IMR-90 (cell line): Measurements from ENCODE around the gene NOXO1. TPM values are rescaled to one million over a fixed set of nuclear protein-coding genes. Genes with fewer than 3 reads are reported as not detected.
A peak's percentile ranks its signal among the peaks of the same experiment; 100 is the strongest.

Experiments used
- ATAC-seq: fragments of 200-7000 bp; cut with Tn5 transposase; 2 replicates; pipeline ENCODE4 v1.9.1; 2020; ENCODE audit warnings: low read depth, mild to moderate bottlenecking, moderate library complexity
- BruUV-seq: library from RNA; stranded (reverse); fragments of 400-500 nt; replicated peaks from 2 replicates; lab custom pipeline; 2021; lab: Mats Ljungman, UMichigan
- CTCF ChIA-PET: fragments of 300-600 bp; formaldehyde crosslinking; extraction: SDS; loops from one replicate; lab custom pipeline; 2021; ENCODE audit warnings: antibody characterized with exemption; lab: Yijun Ruan, JAX
- POLR2A ChIA-PET: fragments of 300-600 bp; sonication (Branson Sonifier 250); formaldehyde crosslinking; loops from one replicate; lab custom pipeline; 2022; ENCODE audit warnings: antibody characterized with exemption; ENCODE audit not compliant: unreplicated experiment; lab: Charles Lee
- DNase-seq: peaks from one replicate; pipeline ENCODE4 v3.0.0; 2013
- H2AFZ ChIP-seq: replicated peaks from 2 replicates; pipeline ENCODE3; 2013; ENCODE audit warnings: low read length, mild to moderate bottlenecking; ENCODE audit not compliant: poor library complexity
- H2AK5ac ChIP-seq: 2 replicates; pipeline ENCODE4 v1.6.1; 2013; ENCODE audit warnings: low read depth, low read length, inconsistent platforms
- H2AK9ac ChIP-seq: replicated peaks from 2 replicates; pipeline ENCODE3; 2013; ENCODE audit warnings: mild to moderate bottlenecking, low read depth, low read length, moderate library complexity; ENCODE audit not compliant: poor library complexity
- H2BK120ac ChIP-seq: 2 replicates; pipeline ENCODE4 v1.6.1; 2013; ENCODE audit warnings: low read depth, low read length, inconsistent platforms
- H2BK15ac ChIP-seq: 3 replicates; pipeline ENCODE4 v1.6.1; 2013; ENCODE audit warnings: low read depth, low read length, inconsistent platforms
- H2BK20ac ChIP-seq: 2 replicates; pipeline ENCODE4 v1.6.1; 2013; ENCODE audit warnings: low read depth, mild to moderate bottlenecking, inconsistent platforms, low read length, moderate library complexity
- H2BK5ac ChIP-seq: 2 replicates; pipeline ENCODE4 v1.6.1; 2013; ENCODE audit warnings: mild to moderate bottlenecking, low read depth, low read length, inconsistent platforms; ENCODE audit not compliant: poor library complexity, severe bottlenecking
- H3K14ac ChIP-seq: replicated peaks from 2 replicates; pipeline ENCODE4 v1.6.1; 2013; ENCODE audit warnings: low read depth, low read length, inconsistent platforms
- H3K18ac ChIP-seq: 2 replicates; pipeline ENCODE4 v1.6.1; 2013; ENCODE audit warnings: low read depth, low read length, control low read depth
- H3K23ac ChIP-seq: 2 replicates; pipeline ENCODE4 v1.6.1; 2013; ENCODE audit warnings: low read depth, low read length, inconsistent platforms
- H3K27ac ChIP-seq: 2 replicates; pipeline ENCODE4 v1.5.1; 2013; ENCODE audit warnings: mild to moderate bottlenecking, control low read depth, low read length; ENCODE audit not compliant: insufficient read depth
- H3K27me3 ChIP-seq: 2 replicates; pipeline ENCODE4 v1.6.1; 2013; ENCODE audit warnings: low read length; ENCODE audit not compliant: control insufficient read depth, insufficient read depth
- H3K36me3 ChIP-seq: 2 replicates; pipeline ENCODE4 v1.6.1; 2013; ENCODE audit warnings: low read length, mixed read lengths; ENCODE audit not compliant: control insufficient read depth, insufficient read depth
- H3K4ac ChIP-seq: 2 replicates; pipeline ENCODE4 v1.6.1; 2013; ENCODE audit warnings: low read depth, low read length, inconsistent platforms
- H3K4me1 ChIP-seq: 2 replicates; pipeline ENCODE4 v1.6.1; 2013; ENCODE audit warnings: low read length, mixed read lengths; ENCODE audit not compliant: control insufficient read depth, insufficient read depth
- H3K4me2 ChIP-seq: 2 replicates; pipeline ENCODE4 v1.6.1; 2013; ENCODE audit warnings: low read depth, mild to moderate bottlenecking, control low read depth, low read length, moderate library complexity
- H3K4me3 ChIP-seq: 2 replicates; pipeline ENCODE4 v1.5.1; 2013; ENCODE audit warnings: low read depth, mild to moderate bottlenecking, control low read depth, low read length, moderate library complexity; ENCODE audit not compliant: insufficient read depth
- H3K56ac ChIP-seq: 2 replicates; pipeline ENCODE4 v1.6.1; 2013; ENCODE audit warnings: low read length, inconsistent platforms; ENCODE audit not compliant: insufficient read depth; ENCODE audit errors: extremely low read depth
- H3K79me1 ChIP-seq, 2 experiments: 2 replicates each; pipeline ENCODE4 v1.6.1; 2013; ENCODE audit warnings: low read length in 2 of 2, inconsistent platforms in 1 of 2, low read depth in 1 of 2
- H3K9ac ChIP-seq: 2 replicates; pipeline ENCODE4 v1.6.1; 2013; ENCODE audit warnings: low read depth, low read length, control low read depth
- H3K9me1 ChIP-seq: 2 replicates; pipeline ENCODE4 v1.6.1; 2013; ENCODE audit warnings: low read length, inconsistent platforms; ENCODE audit not compliant: insufficient read depth
- H3K9me3 ChIP-seq: 2 replicates; pipeline ENCODE4 v1.6.1; 2013; ENCODE audit warnings: low read length; ENCODE audit not compliant: control insufficient read depth, insufficient read depth
- H4K20me1 ChIP-seq: 2 replicates; pipeline ENCODE4 v1.6.1; 2013; ENCODE audit warnings: low read length, inconsistent platforms; ENCODE audit not compliant: insufficient read depth
- H4K5ac ChIP-seq: 2 replicates; pipeline ENCODE4 v1.6.1; 2013; ENCODE audit warnings: mild to moderate bottlenecking, low read depth, low read length, control low read depth
- H4K8ac ChIP-seq, 2 experiments: 2 replicates each; pipeline ENCODE4 v1.6.1; 2013; ENCODE audit warnings: low read depth in 2 of 2, low read length in 2 of 2, control low read depth in 1 of 2, inconsistent platforms in 1 of 2
- H4K91ac ChIP-seq: 2 replicates; pipeline ENCODE4 v1.6.1; 2013; ENCODE audit warnings: low read depth, low read length, inconsistent platforms; ENCODE audit not compliant: insufficient read depth
- MAFK ChIP-seq: IDR thresholded peaks from 2 replicates; pipeline ENCODE4 v1.6.1; 2012; ENCODE audit warnings: low read depth, low read length, improper control_type of control experiment
- MAZ ChIP-seq: IDR thresholded peaks from 2 replicates; pipeline ENCODE4 v1.6.1; 2012; ENCODE audit warnings: low read depth, mild to moderate bottlenecking, low read length, improper control_type of control experiment, moderate library complexity, borderline replicate concordance
- RCOR1 ChIP-seq: IDR thresholded peaks from 2 replicates; pipeline ENCODE4 v1.6.1; 2012; ENCODE audit warnings: mild to moderate bottlenecking, low read length, improper control_type of control experiment; ENCODE audit not compliant: insufficient replicate concordance
- WGBS, 2 experiments: methylation state at CpG; one replicate each; pipeline versions ENCODE4 v1.1.5 to v1.1.7; 2013; ENCODE audit warnings: missing lambda C conversion rate in 2 of 2; ENCODE audit not compliant: insufficient read length in 1 of 2; ENCODE audit errors: extremely low coverage in 2 of 2; 5-methylcytosine and 5-hydroxymethylcytosine counted together
- dilution Hi-C: fragments of 300-500 bp; cut with HindIII; formaldehyde crosslinking; loops from one replicate; pipeline ENCODE4 v1.14.3; 2018; ENCODE audit warnings: low sequenced_read_pairs; ENCODE audit not compliant: unreplicated experiment
- in situ Hi-C: fragments of 300-500 bp; cut with MboI; formaldehyde crosslinking; loops from 3 replicates; pipeline ENCODE4 v1.14.3; 2019; ENCODE audit warnings: low sequenced_read_pairs, inconsistent platforms, mixed read lengths
- intact Hi-C: fragments of 100-400 bp; cut with micrococcal nuclease; formaldehyde crosslinking; loops from 2 replicates; pipeline ENCODE4 v1.10.0; 2022
- polyA plus RNA-seq, 3 experiments: library from polyadenylated mRNA; depleted of rRNA; stranded (reverse); fragments of >200 nt; gene quantifications; 2 replicates each; pipeline ENCODE4 v1.2.3, GENCODE V29; 2012; ENCODE audit warnings: low replicate concordance in 1 of 3
- total RNA-seq: library from RNA; depleted of rRNA; stranded (reverse); fragments of >200 nt; gene quantifications from 2 replicates; pipeline ENCODE4 v1.2.3, GENCODE V29; 2012

Gene NOXO1
- total and polyA plus RNA-seq, 2 of the 4 experiments (the other 2 are of a cell fraction), result 0.56 TPM; not detected in 1

GRCh38 chr16:1985466-1986150, 4.3 kb upstream of the NOXO1 start:
- no peak overlapping the region; the same call in 1 of the 2 replicates for H3K4me2 ChIP-seq
- H3K27ac ChIP-seq, result no peak overlapping the region
- H3K9me3 ChIP-seq, result no peaks in the 10 kb centered on the region
- H4K20me1 ChIP-seq, result no peaks in the 10 kb centered on the region; the same call in 1 of the 2 replicates
- H4K91ac ChIP-seq, result 0 out of 2 replicates have a peak overlapping the region, but pooled peaks have one; percentile 28
- H3K18ac ChIP-seq, result no peak overlapping the region
- in situ Hi-C loops (no loop called here), intact Hi-C loops (no loop called here), dilution Hi-C loops (no loop called here)
- no peak overlapping the region for H2AK5ac ChIP-seq
- H4K5ac ChIP-seq, result no peak overlapping the region
- H2BK20ac ChIP-seq, result no peak overlapping the region
- H4K8ac ChIP-seq, result peak overlapping the region in 1 of 2 experiments; percentile 53; a peak in 1 of 4 replicates
- no peak for TF ChIP-seq MAFK
- TF ChIP-seq RCOR1, result no peak
- no peak for TF ChIP-seq MAZ
- ChIA-PET POLR2A (no interaction called here), CTCF (no interaction called here)
- peaks cover 11% of the 10 kb centered on the region for H3K4me1 ChIP-seq
- H2BK120ac ChIP-seq, result no peak overlapping the region
- H3K27me3 ChIP-seq, result peaks cover 32% of the 10 kb centered on the region
- H2BK5ac ChIP-seq, result no peak overlapping the region
- BruUV-seq, result no TSS peak
- H2AK9ac ChIP-seq, result peak overlapping the region; percentile 35
- H3K56ac ChIP-seq, result no peak overlapping the region
- WGBS, 2 experiments, result 95% methylated on average over 9 of the region's 14 CpGs; no CpG with 5 or more reads in 1 of the 2 experiments
- no peak for ATAC-seq
- H3K23ac ChIP-seq, result peak overlapping the region; percentile 89
- peak overlapping the region; percentile 14 for H2AFZ ChIP-seq
- no peak overlapping the region for H2BK15ac ChIP-seq
- no peak for DNase-seq
- H3K79me1 ChIP-seq, result peaks cover 21 to 29% of the 10 kb centered on the region in 2 experiments
- H3K9ac ChIP-seq, result no peak overlapping the region
- peaks cover 13% of the 10 kb centered on the region for H3K36me3 ChIP-seq
- peaks cover 9% of the 10 kb centered on the region for H3K9me1 ChIP-seq
- no peak overlapping the region for H3K4ac ChIP-seq
- no peak overlapping the region for H3K14ac ChIP-seq
- no peak overlapping the region for H3K4me3 ChIP-seq
